OCI-LY3 (cell line): ENCODE measurements around the gene MTOR.

Experiments used
- H2AFZ ChIP-seq: fragments of 200-600, 300-600 bp; shearing (Covaris generic); 2 replicates; pipeline ENCODE4 v1.6.0; 2014; ENCODE audit warnings: antibody characterized with exemption, low read depth, low read length
- H3K27ac ChIP-seq: fragments of 200-600, 300-600 bp; sonication (generic); 2 replicates; pipeline ENCODE4 v1.5.1; 2014; ENCODE audit warnings: mild to moderate bottlenecking, low read length, moderate library complexity, mixed read lengths
- H3K27me3 ChIP-seq: fragments of 200-600, 300-600 bp; sonication (generic); 2 replicates; pipeline ENCODE4 v1.6.1; 2014; ENCODE audit warnings: low read depth, low read length, mixed read lengths
- H3K36me3 ChIP-seq: fragments of 200-600, 300-600 bp; sonication (generic); replicated peaks from 2 replicates; pipeline ENCODE3; 2014; ENCODE audit warnings: low read depth, low read length, mixed read lengths
- H3K4me1 ChIP-seq: fragments of 300-600, 200-600 bp; sonication (generic); 2 replicates; pipeline ENCODE4 v1.6.1; 2014; ENCODE audit warnings: low read length, mixed read lengths
- H3K4me2 ChIP-seq: fragments of 200-600, 300-600 bp; sonication (generic); 2 replicates; pipeline ENCODE4 v1.6.1; 2014; ENCODE audit warnings: low read length, mixed read lengths
- H3K4me3 ChIP-seq: fragments of 300-600, 200-600 bp; sonication (generic); 2 replicates; pipeline ENCODE4 v1.5.1; 2014; ENCODE audit warnings: antibody characterized with exemption, mild to moderate bottlenecking, low read length, moderate library complexity
- H3K79me2 ChIP-seq: fragments of 300-600, 200-600 bp; shearing (Covaris generic); 2 replicates; pipeline ENCODE4 v1.6.1; 2014; ENCODE audit warnings: mild to moderate bottlenecking, low read length, mixed read lengths
- H3K9ac ChIP-seq: fragments of 300-600, 200-600 bp; shearing (Covaris generic); 2 replicates; pipeline ENCODE4 v1.6.0; 2014; ENCODE audit warnings: mild to moderate bottlenecking, low read length, moderate library complexity
- H3K9me3 ChIP-seq: fragments of 200-600, 300-600 bp; shearing (Covaris generic); 2 replicates; pipeline ENCODE4 v1.6.1; 2014; ENCODE audit warnings: low read length, mixed read lengths; ENCODE audit not compliant: insufficient read depth
- H4K20me1 ChIP-seq: fragments of 200-600, 300-600 bp; sonication (generic); 2 replicates; pipeline ENCODE4 v1.6.1; 2016; ENCODE audit warnings: low read length, mixed read lengths; ENCODE audit not compliant: insufficient read depth
- EZH2phosphoT487 ChIP-seq: fragments of 200-600 bp; shearing (Covaris generic); IDR thresholded peaks from 2 replicates; pipeline ENCODE4 v1.6.1; 2018; ENCODE audit warnings: antibody characterized with exemption, mixed run types, low read depth
- TF ChIP-seq, protein P1 (sequence below): fragments of 200-600, 300-600 bp; sonication (generic); IDR thresholded peaks from 2 replicates; pipeline ENCODE4 v1.5.1; 2014; ENCODE audit warnings: antibody characterized with exemption, low read length, low read depth

Gene MTOR

DNA sequence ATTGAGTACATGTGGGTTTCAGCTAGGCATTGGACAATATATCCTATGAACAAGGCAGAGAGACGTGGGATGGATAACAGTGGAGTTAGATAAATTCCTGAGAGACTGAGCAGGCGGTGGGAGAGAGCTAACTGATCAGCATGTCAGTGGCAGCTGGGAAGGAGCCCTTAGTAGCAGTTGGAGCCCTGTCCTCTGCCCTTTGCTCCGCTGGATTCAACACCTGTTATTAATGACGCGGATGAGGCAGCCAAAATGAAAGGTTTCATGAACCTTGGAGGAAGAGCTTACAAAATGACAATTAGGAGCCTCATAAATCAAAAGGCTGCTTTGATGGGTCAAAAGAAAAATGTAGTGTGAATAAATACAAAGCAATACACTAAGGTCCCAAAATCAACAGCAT, 26.7 kb upstream of the MTOR start:
- no peaks in the 10 kb centered on the region for H3K9me3 ChIP-seq
- TF ChIP-seq, protein P1, sequence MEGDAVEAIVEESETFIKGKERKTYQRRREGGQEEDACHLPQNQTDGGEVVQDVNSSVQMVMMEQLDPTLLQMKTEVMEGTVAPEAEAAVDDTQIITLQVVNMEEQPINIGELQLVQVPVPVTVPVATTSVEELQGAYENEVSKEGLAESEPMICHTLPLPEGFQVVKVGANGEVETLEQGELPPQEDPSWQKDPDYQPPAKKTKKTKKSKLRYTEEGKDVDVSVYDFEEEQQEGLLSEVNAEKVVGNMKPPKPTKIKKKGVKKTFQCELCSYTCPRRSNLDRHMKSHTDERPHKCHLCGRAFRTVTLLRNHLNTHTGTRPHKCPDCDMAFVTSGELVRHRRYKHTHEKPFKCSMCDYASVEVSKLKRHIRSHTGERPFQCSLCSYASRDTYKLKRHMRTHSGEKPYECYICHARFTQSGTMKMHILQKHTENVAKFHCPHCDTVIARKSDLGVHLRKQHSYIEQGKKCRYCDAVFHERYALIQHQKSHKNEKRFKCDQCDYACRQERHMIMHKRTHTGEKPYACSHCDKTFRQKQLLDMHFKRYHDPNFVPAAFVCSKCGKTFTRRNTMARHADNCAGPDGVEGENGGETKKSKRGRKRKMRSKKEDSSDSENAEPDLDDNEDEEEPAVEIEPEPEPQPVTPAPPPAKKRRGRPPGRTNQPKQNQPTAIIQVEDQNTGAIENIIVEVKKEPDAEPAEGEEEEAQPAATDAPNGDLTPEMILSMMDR, result no peak
- TF ChIP-seq EZH2phosphoT487, result no peak
- H3K4me2 ChIP-seq, result no peak overlapping the region
- H3K36me3 ChIP-seq, result peaks cover 6% of the 10 kb centered on the region
- peaks cover 5% of the 10 kb centered on the region for H3K79me2 ChIP-seq
- no peak overlapping the region for H2AFZ ChIP-seq
- H3K4me1 ChIP-seq, result no peaks in the 10 kb centered on the region
- no peaks in the 10 kb centered on the region for H4K20me1 ChIP-seq
- no peak overlapping the region for H3K4me3 ChIP-seq
- H3K27me3 ChIP-seq, result no peaks in the 10 kb centered on the region
- no peak overlapping the region for H3K9ac ChIP-seq
- no peak overlapping the region for H3K27ac ChIP-seq

GRCh38 chr1:11286735-11287410, 24.5 kb upstream of the MTOR start:
- Histone ChIP-seq H2AFZ (no peak overlapping the region), H3K27me3 (no peaks in the 10 kb centered on the region), H3K79me2 (peaks cover 24% of the 10 kb centered on the region), H3K36me3 (peaks cover 13% of the 10 kb centered on the region), H3K4me1 (peaks cover 3% of the 10 kb centered on the region), H3K4me3 (no peak overlapping the region), H4K20me1 (no peaks in the 10 kb centered on the region), H3K27ac (no peak overlapping the region), H3K9ac (no peak overlapping the region), H3K4me2 (no peak overlapping the region), H3K9me3 (no peaks in the 10 kb centered on the region)
- no peak for TF ChIP-seq EZH2phosphoT487
- TF ChIP-seq, protein P1, result no peak

GRCh38 chr1:11285883-11286734, 23.8 kb upstream of the MTOR start:
- Histone ChIP-seq H3K79me2 (peaks cover 31% of the 10 kb centered on the region), H3K9ac (no peak overlapping the region), H3K4me1 (peaks cover 10% of the 10 kb centered on the region), H3K4me3 (no peak overlapping the region), H4K20me1 (no peaks in the 10 kb centered on the region), H3K27me3 (no peaks in the 10 kb centered on the region), H3K4me2 (no peak overlapping the region), H2AFZ (no peak overlapping the region), H3K9me3 (no peaks in the 10 kb centered on the region), H3K36me3 (peaks cover 13% of the 10 kb centered on the region), H3K27ac (no peak overlapping the region)
- TF ChIP-seq, protein P1, result peak; percentile 26
- TF ChIP-seq EZH2phosphoT487, result no peak

GRCh38 chr1:11284784-11285183, 22.4 kb upstream of the MTOR start:
- H3K4me3 ChIP-seq, result no peak overlapping the region
- no peak for TF ChIP-seq EZH2phosphoT487
- H3K9ac ChIP-seq, result no peak overlapping the region
- no peaks in the 10 kb centered on the region for H3K9me3 ChIP-seq
- H2AFZ ChIP-seq, result no peak overlapping the region
- no peak overlapping the region for H3K4me2 ChIP-seq
- peaks cover 39% of the 10 kb centered on the region for H3K79me2 ChIP-seq
- peaks cover 22% of the 10 kb centered on the region for H3K4me1 ChIP-seq
- H3K36me3 ChIP-seq, result peaks cover 13% of the 10 kb centered on the region
- no peaks in the 10 kb centered on the region for H4K20me1 ChIP-seq
- no peaks in the 10 kb centered on the region for H3K27me3 ChIP-seq
- H3K27ac ChIP-seq, result no peak overlapping the region
